Ishikawa (cell line): ENCODE results near the gene IRAK1BP1.

Source experiments
- CREB1 ChIP-seq: IDR thresholded peaks from 2 replicates; pipeline ENCODE4 v1.6.1; 2012; ENCODE audit warnings: low read depth
- EP300 ChIP-seq: IDR thresholded peaks from 2 replicates; pipeline ENCODE4 v1.6.1; 2012; ENCODE audit warnings: borderline replicate concordance
- FOXM1 ChIP-seq: IDR thresholded peaks from 2 replicates; pipeline ENCODE4 v1.6.1; 2012; ENCODE audit warnings: low read depth, borderline replicate concordance
- NFIC ChIP-seq: IDR thresholded peaks from 2 replicates; pipeline ENCODE4 v1.6.1; 2012
- TAF1 ChIP-seq: IDR thresholded peaks from 2 replicates; pipeline ENCODE4 v1.6.1; 2012; ENCODE audit warnings: low read depth, mild to moderate bottlenecking
- TF ChIP-seq, protein P1 (sequence below): IDR thresholded peaks from 2 replicates; pipeline ENCODE4 v1.6.1; 2012; ENCODE audit warnings: low read depth, mild to moderate bottlenecking

DNA sequence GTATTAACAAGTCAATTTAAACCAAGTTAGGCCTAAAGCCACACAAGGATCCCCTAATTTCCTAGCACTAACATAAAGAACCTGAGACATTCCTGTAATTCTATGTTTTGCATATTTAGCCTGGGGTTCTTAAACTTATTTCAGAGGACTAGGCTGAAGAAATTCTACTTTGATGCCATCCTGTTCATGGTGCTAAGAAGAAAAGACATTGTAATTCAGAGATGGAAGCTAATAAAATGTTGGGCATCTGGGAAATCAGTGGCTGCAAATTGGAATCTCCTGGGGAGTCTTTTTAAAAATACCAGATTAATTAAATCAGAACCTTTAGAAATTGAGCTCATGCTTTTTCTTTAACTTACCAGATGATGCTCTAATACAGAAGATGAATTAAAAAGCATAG is 26.2 kb upstream of the IRAK1BP1 start:
- TF ChIP-seq TAF1 (no peak), NFIC (no peak), CREB1 (no peak), FOXM1 (no peak), EP300 (no peak)
- TF ChIP-seq, protein P1, sequence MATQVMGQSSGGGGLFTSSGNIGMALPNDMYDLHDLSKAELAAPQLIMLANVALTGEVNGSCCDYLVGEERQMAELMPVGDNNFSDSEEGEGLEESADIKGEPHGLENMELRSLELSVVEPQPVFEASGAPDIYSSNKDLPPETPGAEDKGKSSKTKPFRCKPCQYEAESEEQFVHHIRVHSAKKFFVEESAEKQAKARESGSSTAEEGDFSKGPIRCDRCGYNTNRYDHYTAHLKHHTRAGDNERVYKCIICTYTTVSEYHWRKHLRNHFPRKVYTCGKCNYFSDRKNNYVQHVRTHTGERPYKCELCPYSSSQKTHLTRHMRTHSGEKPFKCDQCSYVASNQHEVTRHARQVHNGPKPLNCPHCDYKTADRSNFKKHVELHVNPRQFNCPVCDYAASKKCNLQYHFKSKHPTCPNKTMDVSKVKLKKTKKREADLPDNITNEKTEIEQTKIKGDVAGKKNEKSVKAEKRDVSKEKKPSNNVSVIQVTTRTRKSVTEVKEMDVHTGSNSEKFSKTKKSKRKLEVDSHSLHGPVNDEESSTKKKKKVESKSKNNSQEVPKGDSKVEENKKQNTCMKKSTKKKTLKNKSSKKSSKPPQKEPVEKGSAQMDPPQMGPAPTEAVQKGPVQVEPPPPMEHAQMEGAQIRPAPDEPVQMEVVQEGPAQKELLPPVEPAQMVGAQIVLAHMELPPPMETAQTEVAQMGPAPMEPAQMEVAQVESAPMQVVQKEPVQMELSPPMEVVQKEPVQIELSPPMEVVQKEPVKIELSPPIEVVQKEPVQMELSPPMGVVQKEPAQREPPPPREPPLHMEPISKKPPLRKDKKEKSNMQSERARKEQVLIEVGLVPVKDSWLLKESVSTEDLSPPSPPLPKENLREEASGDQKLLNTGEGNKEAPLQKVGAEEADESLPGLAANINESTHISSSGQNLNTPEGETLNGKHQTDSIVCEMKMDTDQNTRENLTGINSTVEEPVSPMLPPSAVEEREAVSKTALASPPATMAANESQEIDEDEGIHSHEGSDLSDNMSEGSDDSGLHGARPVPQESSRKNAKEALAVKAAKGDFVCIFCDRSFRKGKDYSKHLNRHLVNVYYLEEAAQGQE: no peak
